ENCODE results near the gene ARHGAP23.

GRCh38 chr17:38558728-38559050 is 130.4 kb downstream of the ARHGAP23 start:
- TF ChIP-seq, protein P1, sequence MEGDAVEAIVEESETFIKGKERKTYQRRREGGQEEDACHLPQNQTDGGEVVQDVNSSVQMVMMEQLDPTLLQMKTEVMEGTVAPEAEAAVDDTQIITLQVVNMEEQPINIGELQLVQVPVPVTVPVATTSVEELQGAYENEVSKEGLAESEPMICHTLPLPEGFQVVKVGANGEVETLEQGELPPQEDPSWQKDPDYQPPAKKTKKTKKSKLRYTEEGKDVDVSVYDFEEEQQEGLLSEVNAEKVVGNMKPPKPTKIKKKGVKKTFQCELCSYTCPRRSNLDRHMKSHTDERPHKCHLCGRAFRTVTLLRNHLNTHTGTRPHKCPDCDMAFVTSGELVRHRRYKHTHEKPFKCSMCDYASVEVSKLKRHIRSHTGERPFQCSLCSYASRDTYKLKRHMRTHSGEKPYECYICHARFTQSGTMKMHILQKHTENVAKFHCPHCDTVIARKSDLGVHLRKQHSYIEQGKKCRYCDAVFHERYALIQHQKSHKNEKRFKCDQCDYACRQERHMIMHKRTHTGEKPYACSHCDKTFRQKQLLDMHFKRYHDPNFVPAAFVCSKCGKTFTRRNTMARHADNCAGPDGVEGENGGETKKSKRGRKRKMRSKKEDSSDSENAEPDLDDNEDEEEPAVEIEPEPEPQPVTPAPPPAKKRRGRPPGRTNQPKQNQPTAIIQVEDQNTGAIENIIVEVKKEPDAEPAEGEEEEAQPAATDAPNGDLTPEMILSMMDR (IDR thresholded peaks at IDR 0.05), result no peak
- no peak for TF ChIP-seq POLR2A (IDR thresholded peaks at IDR 0.05)

Measured in thyroid gland (tissue), 4 donors.